ENCODE results near the gene TMED1.
A peak's percentile ranks its signal among the peaks of the same experiment; 100 is the strongest.

The TMED1 gene

GRCh38 chr19:10836479-10837330 lies 693 bp upstream of the TMED1 start:
- no peak for TF ChIP-seq CTCF (IDR thresholded peaks at IDR 0.05; ENCODE audit: low read depth, low read length, missing control alignments)
- peak overlapping the region; percentile 67 for H3K4me3 ChIP-seq (ENCODE audit: low read depth, low read length)
- DNase-seq (ENCODE audit: low read depth), result peak; percentile 87

DNA sequence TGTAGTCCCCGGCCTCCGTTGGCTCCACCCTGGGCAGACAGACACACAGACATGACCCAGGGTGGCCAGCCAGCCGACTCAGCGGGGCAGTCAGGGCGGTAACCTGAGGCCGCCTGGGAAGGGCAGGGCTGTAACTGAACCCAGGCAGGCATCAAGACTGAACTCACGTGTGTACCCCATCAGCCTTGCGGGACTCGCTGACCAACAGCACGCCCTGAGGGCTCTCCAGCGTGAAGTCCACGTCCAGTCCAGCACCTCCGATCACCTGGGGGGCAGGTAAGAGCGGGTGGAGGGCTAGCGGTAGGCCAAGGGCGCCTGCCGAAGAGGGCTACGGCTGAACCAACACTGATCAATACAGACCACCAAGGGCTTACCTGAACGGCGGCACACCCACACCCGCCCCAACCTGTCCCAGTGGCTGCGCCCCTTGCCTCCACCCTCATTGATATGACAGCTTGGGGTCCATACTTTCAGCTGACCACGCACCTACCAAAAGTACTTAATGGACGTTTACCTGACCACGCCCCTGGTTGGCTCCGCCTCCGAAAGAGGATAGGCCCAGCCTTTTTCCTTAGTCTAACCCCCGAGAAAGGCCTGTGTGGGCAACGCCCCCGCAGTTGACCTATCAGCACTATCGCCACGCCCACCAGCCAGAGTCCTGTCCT lies 791 bp downstream of the TMED1 start:
- peak overlapping the region; percentile 67 for H3K4me3 ChIP-seq (ENCODE audit: low read depth, low read length)
- no peak for TF ChIP-seq CTCF (IDR thresholded peaks at IDR 0.05; ENCODE audit: low read depth, low read length, missing control alignments)
- DNase-seq (ENCODE audit: low read depth), result no peak

- no peak for DNase-seq (ENCODE audit: low read depth)
These were observed 3.1 kb downstream of the TMED1 start for GRCh38 chr19:10832939-10833296.

GRCh38 chr19:10831987-10832938 lies 3.7 kb downstream of the TMED1 start:
- H3K4me3 ChIP-seq (ENCODE audit: low read depth, low read length), result no peak overlapping the region
- no peak for TF ChIP-seq CTCF (IDR thresholded peaks at IDR 0.05; ENCODE audit: low read depth, low read length, missing control alignments)
- DNase-seq (ENCODE audit: low read depth), result no peak

More at GRCh38 chr19:10832939-10833296, 3.1 kb downstream of the TMED1 start:
- H3K4me3 ChIP-seq (ENCODE audit: low read depth, low read length), result no peak overlapping the region
- TF ChIP-seq CTCF (IDR thresholded peaks at IDR 0.05; ENCODE audit: low read depth, low read length, missing control alignments), result no peak

DNA sequence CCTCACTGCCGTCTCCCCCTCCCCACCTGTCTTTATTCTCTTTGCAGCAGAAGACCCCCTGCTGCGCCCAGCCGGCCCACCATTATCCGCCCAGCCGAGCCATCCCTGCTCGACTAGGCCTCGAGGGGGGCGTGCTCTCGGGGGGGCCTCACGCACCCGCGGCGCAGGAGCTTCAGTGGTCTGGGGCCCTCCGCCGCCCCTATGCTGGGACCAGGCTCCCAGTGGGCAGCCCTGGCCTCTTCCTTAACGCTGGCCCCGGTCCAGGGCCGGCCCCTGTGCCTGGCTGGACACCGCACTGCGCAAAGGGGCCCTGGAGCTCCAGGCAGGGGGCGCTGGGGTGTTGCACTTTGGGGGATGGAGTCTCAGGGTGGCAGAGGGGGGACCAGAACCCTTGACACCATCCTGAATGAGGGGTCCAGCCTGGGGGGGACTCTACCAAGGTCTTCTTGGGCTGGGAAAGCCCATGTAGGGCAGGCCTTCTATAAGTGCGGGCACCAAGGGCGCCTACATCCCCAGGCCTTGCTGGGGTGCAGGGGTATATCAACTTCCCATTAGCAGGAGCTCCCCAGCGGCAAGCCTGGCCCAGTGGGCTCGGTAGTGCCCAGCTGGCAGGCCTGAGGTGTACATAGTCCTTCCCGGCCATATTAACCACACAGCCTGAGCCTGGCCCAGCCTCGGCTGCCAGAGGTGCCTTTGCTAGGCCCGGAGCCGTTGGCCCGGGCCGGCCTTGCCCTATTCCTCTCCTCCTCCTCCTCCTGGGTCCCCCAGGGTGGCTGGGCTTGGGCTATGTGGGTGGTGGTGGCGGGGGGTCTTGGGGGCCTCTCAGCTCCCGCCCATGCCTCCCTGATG lies 4.9 kb downstream of the TMED1 start:
- TF ChIP-seq CTCF (IDR thresholded peaks at IDR 0.05; ENCODE audit: low read depth, low read length, missing control alignments), result no peak
- DNase-seq (ENCODE audit: low read depth), result no peak
- no peak overlapping the region for H3K4me3 ChIP-seq (ENCODE audit: low read depth, low read length)

GRCh38 chr19:10830370-10830769 lies 5.6 kb downstream of the TMED1 start:
- no peak overlapping the region for H3K4me3 ChIP-seq (ENCODE audit: low read depth, low read length)
- no peak for TF ChIP-seq CTCF (IDR thresholded peaks at IDR 0.05; ENCODE audit: low read depth, low read length, missing control alignments)
- no peak for DNase-seq (ENCODE audit: low read depth)

Measured in GM12864 (cell line).